Measurements from ENCODE around the gene AHNAK. TPM values are rescaled to one million over a fixed set of nuclear protein-coding genes. Genes with fewer than 3 reads are reported as not detected.
A peak's percentile ranks its signal among the peaks of the same experiment; 100 is the strongest.

Gene AHNAK
- total RNA-seq, 4 donors from 2014 or later: 1,348 to 2,181 (median 1,745) TPM

DNA sequence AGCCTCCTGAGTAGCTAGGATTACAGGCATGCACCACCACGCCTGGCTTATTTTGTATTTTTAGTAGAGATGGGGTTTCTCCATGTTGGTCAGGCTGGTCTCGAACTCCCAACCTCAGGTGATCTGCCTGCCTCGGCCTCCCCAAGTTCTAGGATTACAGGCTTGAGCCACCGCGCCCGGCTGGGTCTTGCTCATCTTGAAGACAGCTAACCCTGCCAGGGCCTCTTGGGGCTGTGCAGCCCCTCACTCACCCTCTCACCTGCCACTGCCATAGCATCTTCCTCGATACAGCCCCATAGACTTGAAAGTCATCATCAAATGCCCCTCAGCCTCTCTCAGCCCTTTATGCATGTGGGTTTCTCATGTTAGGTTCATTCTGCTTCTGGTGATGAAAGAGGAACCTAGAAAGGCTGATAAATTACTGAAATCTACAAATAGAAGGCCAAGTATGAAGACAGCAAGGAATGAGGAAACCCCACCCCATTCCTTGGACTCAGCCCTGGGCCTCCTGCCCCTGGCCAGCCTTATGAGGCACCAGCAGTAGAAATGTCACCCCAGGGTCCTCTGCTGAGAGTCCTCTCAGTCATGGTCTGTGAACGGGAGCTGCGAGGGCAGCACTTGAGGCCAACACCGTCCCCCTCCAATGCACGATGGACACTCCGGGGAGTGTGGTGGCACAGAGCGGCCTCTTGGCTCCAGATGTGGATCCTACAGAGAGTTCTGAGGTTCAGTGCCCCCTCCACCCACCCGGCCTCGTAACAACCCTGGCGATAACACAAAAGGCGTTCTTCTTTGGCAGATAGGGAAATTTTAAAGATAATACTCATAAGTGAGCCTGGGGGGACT, 103.0 kb downstream of the AHNAK start:
- ATAC-seq: peak; percentile 72
- WGBS, 2 donors (ENCODE audit: low coverage in 1 of 2): 87% methylated on average over 6 of the region's 17 CpGs; no CpG with 5 or more reads in 1 of the 2 donors
- Histone ChIP-seq H3K4me1 (peaks cover 0 to 59% (median 44%) of the 10 kb centered on the region in 3 donors), H3K27me3 (no peaks in the 10 kb centered on the region), H3K9me3 (no peaks in the 10 kb centered on the region), H3K4me3 (peak overlapping the region in 1 of 2 donors; percentile 54), H3K36me3 (no peaks in the 10 kb centered on the region), H3K27ac (peak overlapping the region; percentile 91 to 98 (median 94))
- no peak for TF ChIP-seq POLR2A (IDR thresholded peaks at IDR 0.05)
- peak; percentile 33 for TF ChIP-seq POLR2AphosphoS5 (IDR thresholded peaks at IDR 0.05)

- no peaks in the 10 kb centered on the region for H3K27me3 ChIP-seq
- 20 to 58% methylated on average over 1 to 11 of the region's 23 CpGs for WGBS, 2 donors (ENCODE audit: low coverage in 1 of 2)
- TF ChIP-seq POLR2A (IDR thresholded peaks at IDR 0.05) (no peak), POLR2AphosphoS5 (IDR thresholded peaks at IDR 0.05) (peak; percentile 67), EP300 (IDR thresholded peaks at IDR 0.05) (no peak)
- TF ChIP-seq, protein P1, sequence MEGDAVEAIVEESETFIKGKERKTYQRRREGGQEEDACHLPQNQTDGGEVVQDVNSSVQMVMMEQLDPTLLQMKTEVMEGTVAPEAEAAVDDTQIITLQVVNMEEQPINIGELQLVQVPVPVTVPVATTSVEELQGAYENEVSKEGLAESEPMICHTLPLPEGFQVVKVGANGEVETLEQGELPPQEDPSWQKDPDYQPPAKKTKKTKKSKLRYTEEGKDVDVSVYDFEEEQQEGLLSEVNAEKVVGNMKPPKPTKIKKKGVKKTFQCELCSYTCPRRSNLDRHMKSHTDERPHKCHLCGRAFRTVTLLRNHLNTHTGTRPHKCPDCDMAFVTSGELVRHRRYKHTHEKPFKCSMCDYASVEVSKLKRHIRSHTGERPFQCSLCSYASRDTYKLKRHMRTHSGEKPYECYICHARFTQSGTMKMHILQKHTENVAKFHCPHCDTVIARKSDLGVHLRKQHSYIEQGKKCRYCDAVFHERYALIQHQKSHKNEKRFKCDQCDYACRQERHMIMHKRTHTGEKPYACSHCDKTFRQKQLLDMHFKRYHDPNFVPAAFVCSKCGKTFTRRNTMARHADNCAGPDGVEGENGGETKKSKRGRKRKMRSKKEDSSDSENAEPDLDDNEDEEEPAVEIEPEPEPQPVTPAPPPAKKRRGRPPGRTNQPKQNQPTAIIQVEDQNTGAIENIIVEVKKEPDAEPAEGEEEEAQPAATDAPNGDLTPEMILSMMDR (IDR thresholded peaks at IDR 0.05): peak in 2 of 4 experiments; percentile 21 to 27
- H3K4me1 ChIP-seq: peaks cover 0 to 59% (median 32%) of the 10 kb centered on the region in 3 donors
- peak; percentile 35 for ATAC-seq
- H3K4me3 ChIP-seq: peak overlapping the region in 1 of 2 donors; percentile 12
- no peaks in the 10 kb centered on the region for H3K36me3 ChIP-seq
- H3K27ac ChIP-seq: peak overlapping the region; percentile 25 to 91 (median 85)
- no peaks in the 10 kb centered on the region for H3K9me3 ChIP-seq
These were observed 106.6 kb downstream of the AHNAK start for GRCh38 chr11:62439785-62440602.

DNA sequence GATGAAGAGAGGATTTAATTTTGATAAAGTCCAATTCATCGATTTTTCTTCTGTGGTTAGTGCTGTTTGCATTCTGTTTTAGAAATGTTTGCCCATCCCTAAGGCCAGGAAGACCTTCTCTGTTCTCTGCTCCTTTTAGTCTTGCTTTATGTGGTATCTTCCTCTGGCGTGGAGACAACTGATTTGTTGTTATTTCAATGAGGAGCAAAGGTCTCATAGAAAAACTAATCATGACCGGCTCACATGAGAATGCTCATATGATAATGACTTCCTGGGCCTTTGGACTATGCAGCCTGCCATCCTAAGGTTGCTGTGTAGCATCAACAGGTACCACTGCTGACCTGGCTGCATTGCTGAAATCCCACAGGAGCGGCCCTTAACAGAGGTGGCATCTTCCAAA, 108.0 kb downstream of the AHNAK start:
- H3K4me1 ChIP-seq: peaks cover 0 to 59% (median 30%) of the 10 kb centered on the region in 3 donors
- TF ChIP-seq POLR2A (IDR thresholded peaks at IDR 0.05): no peak

GRCh38 chr11:62437616-62438015, 109.0 kb downstream of the AHNAK start:
- H3K4me1 ChIP-seq: peaks cover 0 to 62% (median 31%) of the 10 kb centered on the region in 3 donors
- H3K27ac ChIP-seq: peak overlapping the region in 2 of 4 donors; percentile 82 to 85
- no peaks in the 10 kb centered on the region for H3K9me3 ChIP-seq
- 44 to 100% methylated on average over 1 of the region's 1 CpG for WGBS, 2 donors (ENCODE audit: low coverage in 1 of 2)
- no peak for ATAC-seq
- H3K4me3 ChIP-seq: no peak overlapping the region
- H3K36me3 ChIP-seq: no peaks in the 10 kb centered on the region
- TF ChIP-seq, protein P1 (IDR thresholded peaks at IDR 0.05): no peak
- no peak for TF ChIP-seq POLR2AphosphoS5 (IDR thresholded peaks at IDR 0.05)
- no peak for TF ChIP-seq POLR2A (IDR thresholded peaks at IDR 0.05)
- no peak for TF ChIP-seq EP300 (IDR thresholded peaks at IDR 0.05)
- no peaks in the 10 kb centered on the region for H3K27me3 ChIP-seq

More for the DNA sequence above, 108.0 kb downstream of the AHNAK start:
- Histone ChIP-seq H3K27me3 (no peaks in the 10 kb centered on the region), H3K9me3 (no peaks in the 10 kb centered on the region), H3K4me3 (no peak overlapping the region), H3K27ac (no peak overlapping the region), H3K36me3 (no peaks in the 10 kb centered on the region)
- ATAC-seq: no peak
- WGBS, 2 donors (ENCODE audit: low coverage in 1 of 2): 63 to 80% methylated on average over 3 to 4 of the region's 4 CpGs

DNA sequence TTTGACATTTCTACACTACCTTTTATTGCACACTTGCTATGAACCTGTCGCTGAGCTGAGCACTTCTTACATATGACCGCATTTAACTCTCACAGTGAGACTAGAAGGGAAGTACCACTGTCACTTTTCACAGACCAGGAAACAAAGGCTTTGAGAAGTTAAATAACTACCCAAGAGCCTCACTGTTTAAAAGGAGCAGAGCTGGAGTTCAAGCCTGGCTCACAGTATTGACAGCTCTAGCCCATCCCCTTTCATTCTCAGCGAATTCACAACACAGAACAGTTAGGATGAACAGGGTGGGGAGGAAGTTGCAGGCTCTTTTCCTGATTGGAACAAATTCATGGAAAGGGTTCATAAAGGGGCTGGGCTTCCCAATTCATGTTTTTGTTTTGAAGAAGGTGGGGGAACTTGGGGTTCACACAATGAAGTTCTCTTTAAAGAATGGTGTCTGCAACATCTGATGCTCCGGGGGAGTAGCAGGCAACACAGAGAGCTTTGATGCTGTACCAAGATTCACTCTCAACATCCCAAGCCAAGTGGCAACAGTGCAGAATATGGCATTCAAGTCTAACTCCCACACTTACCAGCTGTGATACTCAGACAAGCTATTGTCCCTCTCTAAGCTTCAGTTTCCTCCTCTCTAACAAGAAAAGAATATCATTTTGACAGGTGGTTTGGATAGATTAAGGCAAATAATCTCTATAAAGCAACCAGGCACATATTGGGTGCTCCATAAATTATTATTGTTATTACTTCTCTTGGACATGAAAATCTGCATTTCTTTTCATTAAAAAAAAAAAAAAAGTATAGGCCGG, 110.6 kb downstream of the AHNAK start:
- H3K4me3 ChIP-seq: no peak overlapping the region
- no peaks in the 10 kb centered on the region for H3K36me3 ChIP-seq
- H3K27me3 ChIP-seq: no peaks in the 10 kb centered on the region
- H3K9me3 ChIP-seq: no peaks in the 10 kb centered on the region
- H3K27ac ChIP-seq: peak overlapping the region in 3 of 4 donors; percentile 76 to 85 (median 82)
- H3K4me1 ChIP-seq: peaks cover 0 to 70% (median 42%) of the 10 kb centered on the region in 3 donors
- no peak for TF ChIP-seq POLR2AphosphoS5 (IDR thresholded peaks at IDR 0.05)
- no peak for ATAC-seq
- 62% methylated on average over 4 of the region's 5 CpGs for WGBS, 2 donors (ENCODE audit: low coverage in 1 of 2)

All from gastroesophageal sphincter (tissue), 4 donors.